ENCODE measurements around the gene PDHX.
A peak's percentile ranks its signal among the peaks of the same experiment; 100 is the strongest.
"Not testable (repeated sequence)": the region's sequence is repeated elsewhere in the genome, so short reads cannot be mapped to it uniquely, and the experiment has no call there.

PDHX gene

DNA sequence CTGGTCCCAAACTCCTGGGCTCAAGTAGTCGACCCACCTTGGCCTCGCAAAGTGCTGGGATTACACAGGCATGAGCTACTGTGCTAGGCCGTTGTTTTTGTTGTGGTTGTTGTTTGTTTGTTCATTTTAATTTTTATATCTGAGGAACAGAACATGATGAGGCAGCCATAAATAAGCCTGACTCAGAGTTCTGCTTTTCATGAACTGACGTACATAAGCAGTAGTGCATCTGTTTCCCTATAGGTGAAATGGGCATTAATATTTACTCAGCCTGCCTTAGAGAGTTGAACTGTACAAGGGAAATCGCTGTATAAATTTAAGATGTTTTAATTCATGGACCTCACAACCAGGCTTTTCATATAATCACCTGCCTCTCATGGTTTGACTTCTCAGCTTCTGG lies 80.5 kb downstream of the PDHX start:
- DNase-seq, result no peak

DNA sequence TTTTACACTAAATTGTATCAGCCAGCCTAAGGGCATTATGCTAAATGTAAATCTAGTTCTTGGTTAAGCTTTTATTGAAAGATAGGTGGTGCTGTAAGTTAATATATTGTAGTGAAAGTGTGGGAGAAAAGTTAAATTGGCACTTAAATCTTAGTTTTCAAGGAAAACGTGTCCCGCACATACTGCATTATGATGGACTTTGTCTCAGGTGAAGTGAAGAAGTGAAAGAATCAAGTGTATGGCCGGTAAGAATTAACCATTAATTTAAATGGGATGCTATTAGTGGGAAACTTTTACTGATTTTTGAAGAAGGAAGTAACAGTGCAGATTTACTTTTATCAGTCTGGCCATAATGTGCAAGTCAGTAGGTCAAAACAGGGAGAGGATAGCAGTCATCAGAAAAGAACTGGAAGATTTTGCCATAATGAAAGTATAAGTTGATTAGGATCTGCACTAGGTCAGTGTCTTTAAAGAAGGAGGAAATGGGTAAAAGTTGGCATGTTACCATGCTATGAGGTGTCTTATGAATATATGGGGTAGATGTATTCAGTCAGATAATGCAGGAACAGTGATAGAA lies 81.6 kb downstream of the PDHX start:
- DNase-seq, result no peak

DNA sequence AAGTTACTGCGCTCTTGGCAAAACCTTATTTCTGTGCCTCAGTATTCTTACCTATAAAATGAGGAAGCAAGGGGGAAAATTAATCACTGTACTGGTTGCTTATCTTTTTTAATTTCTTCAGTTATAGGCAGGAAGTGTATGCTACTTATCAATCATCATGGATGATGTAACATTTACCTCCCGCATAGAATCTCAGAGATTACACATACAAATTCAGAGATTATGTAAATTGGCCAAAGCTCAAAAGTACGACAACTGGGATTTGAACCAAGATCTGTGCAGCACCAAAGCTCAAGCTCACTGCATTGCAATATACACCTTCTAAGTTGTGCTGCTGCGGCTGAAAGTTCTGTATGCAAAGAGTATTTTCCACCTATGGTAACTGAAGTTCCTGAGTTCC lies 83.0 kb downstream of the PDHX start:
- DNase-seq, result no peak

DNA sequence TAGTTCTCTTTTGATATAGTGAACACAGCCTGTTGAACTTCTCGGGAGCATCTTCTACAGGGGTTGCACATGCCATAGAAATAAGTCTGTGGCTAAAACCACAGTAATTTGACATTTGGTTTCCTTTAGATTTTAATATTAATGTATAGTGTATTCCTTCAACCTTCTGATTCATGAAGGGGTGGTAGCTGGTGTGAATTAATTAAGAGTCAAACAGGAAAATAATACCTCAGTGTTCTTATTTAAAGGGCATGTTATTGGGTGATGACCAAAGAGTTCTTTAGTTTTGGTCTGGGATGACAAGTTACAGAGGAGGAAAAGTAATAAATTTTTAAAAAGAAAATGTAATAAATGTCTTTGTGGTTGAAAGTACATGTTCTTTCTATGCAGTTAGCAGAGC lies 86.8 kb downstream of the PDHX start:
- no peak for DNase-seq

DNA sequence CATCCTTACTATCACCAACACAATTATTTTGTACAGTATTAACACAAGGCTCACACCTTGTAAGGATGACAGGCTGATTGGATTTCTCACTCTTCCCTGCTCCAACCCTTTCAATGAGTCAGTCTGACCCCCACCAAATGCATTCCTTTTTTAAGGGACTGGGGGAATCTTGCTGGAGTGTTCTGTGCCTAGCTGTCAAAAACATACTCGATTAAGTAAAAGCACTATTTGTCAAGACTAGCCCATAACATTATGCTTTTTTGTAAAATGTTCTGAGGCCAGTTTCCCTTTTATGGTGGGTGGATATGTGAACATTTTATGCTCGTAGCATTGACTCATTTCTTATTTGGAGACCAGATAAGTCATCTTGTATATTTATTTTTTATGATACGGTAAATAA lies 87.2 kb downstream of the PDHX start:
- DNase-seq, result no peak

DNA sequence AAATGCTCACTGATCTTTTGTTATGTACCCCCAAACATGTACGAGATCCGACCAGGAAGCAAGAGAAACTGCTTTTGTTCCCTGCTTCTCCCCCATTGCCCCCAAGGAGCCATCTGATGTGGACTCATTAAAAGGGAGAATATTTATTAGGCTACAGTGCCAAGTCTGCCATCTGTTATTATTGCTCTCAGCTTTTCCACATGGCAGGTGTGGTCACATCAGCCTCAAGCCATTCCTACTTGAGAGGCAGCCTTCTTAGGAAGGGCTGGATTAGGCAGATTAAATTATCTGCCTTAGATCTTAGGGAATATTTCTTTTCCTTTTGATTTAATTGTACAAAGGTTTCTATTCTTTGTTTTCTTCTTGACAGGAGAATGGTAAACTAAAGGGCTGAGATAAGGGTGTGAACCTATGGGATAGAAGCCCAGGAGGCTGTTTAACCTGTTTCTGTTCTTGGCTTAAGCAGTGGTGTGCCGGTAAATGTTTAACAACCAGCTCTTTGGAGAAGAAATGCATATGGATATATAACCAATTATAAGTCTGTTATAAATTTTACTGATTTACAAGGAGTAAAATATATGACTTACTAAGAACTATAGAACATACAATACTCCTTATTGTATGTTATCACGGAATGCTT lies 88.8 kb downstream of the PDHX start:
- DNase-seq, result no peak

DNA sequence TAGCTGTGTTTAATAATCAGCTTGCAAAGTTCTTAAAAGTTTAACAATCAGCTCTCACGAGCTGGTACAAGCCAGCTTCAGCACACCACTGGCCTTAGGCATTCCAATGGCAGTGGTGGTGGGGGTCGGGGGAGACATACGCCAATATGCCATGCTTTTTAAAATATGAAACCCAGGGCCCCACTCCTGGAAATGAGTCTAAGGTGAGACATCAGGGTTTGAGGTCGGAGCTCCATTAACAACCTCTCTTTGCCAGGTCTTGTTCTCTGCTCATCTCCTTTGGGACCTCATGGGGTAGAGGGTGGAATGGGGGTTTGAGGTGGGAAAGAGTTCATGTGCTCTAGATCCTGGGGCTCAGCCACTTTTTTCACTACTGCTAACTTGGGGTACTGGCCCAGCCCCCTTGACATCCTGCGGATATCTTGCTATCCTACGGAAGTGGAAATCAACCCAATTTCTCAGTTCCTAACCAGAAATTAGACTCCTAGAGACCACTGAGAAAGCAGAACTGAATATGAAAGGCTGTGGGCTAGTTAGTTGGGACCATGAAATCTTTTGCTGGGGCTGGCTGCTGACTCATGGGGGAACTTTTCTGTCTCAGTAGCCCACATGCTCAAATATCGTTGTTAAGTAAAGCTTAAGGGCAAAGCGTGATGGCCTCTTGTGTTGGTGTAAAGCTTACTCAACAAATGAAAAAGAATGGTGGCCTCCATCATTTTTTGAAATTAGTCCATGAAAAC lies 90.1 kb downstream of the PDHX start:
- DNase-seq, result no peak

DNA sequence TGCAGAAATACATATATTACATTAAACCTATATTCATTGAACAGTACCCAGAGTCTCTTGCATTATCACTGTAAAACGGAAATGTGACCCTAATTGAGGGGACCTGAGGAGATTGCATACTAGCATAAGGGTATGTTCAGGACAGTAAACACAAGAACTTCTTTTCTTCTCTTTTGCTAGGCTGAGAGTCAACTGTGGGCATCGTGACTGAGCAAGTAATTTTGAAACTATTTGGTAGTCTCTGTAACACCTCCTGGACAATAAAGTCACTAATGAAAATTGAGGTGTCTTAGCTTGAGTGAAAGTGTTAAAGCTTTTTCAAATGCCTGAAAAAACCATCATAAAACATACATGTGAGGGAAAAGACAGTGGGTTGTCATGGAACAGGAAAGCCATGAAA lies 90.9 kb downstream of the PDHX start:
- no peak for DNase-seq

DNA sequence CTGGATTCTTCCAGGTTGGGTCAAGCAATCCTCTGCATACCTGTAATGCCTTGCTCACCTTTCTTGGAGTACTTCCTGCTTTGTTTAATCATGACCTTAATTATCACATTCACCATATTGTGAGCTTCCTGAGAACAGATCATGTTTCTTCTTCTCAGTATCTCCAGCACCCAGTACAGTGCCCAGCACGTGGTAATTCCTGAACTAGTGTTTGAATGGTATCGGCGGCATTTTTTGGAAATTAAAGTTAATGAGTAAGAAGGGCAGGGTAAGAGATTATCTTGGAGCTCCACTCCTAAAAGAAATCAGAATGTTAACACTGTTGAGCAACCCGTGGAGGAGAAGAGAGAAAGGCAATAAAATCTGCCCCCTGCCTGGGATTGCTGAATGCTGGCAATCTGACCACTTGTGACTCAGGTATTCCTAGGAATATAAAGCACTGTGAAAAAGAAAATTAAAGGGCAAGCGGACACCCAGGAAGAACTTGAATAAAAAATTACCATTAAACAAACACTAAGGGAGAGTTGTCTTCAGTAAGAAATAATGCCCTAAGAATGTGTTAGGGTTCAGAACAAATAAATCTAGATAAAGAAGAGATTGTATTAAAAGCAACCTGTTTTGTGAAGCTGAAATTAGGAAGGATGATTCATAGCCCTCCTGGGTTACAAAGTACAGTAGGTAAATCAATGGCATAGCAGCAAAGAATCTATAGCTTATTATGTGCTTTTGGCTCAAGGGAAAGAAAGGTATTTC lies 92.9 kb downstream of the PDHX start:
- DNase-seq, result peak; percentile 50

DNA sequence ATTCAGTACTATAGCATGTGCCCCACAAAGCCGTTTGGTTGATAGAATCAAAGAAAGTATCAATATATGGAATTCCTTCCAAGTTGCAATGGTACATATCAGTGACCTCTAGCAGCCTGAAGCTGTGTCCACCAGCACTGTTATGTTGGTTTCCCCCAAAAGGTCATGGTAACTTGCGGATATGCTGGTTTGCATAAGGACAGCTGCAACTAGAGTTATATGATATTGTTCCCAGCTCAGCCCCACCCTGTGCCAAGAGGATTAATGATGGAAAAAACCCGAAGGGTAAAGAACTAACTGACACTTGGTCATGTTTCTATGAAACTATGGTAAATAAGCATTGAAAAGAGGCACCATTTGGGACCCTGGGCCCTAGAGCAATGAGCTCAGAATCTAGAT lies 93.5 kb downstream of the PDHX start:
- DNase-seq, result no peak

DNA sequence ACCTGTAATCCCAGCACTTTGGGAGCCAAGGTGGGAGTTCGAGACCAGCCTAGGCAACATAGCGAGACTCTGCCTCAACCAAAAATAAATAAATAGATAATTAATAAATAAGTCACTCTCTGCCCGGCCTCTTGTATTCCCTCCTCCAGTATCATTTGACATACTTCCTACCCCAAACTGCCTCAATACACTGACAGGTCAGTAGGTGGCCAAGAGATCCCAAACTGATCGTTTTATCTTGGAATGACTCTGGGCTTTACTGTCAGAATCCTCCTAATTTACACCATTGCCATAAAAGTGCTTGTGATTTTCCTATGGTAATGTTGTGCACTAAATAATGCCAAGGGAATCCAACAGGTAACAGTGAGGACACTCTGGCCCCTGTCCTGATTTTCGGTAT lies 94.2 kb downstream of the PDHX start:
- DNase-seq, result no peak

DNA sequence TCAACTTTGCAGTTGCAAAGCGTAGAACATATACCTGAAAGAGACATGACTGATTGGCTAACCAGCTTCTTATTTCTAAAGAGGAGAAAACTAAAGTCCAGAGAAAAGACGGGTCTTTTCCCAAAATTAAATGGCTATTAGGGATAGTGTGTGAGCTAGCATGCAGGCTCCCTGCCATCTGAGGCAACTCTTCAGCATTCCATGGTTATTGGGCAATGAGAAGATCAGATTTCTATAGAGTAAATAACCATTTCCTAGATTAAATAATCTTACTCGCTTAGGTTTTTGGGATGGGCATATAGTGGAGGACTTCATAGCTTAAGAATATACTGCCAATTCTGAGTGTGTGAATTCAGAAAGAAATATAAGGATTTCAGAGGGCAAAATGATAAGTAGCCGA lies 95.0 kb downstream of the PDHX start:
- no peak for DNase-seq

DNA sequence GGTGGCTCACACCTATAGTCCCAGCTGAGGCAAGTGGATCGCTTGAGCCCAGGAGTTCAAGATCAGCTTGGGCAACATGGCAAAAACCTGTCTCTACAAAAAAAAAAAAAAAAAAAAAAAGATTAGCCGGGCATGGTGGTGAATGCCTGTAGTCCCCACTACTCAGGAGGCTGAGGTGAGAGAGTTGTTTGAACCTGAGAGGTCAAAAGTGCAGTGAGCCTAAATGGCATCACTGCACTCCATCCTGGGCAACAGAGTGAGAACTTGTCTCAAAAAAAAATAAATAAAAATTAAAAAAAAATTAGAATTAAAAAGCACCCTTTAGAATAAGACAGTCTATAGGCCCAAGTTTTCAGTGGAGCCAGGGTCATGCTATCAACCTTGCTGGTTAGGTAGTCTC lies 95.5 kb downstream of the PDHX start:
- no peak for DNase-seq

DNA sequence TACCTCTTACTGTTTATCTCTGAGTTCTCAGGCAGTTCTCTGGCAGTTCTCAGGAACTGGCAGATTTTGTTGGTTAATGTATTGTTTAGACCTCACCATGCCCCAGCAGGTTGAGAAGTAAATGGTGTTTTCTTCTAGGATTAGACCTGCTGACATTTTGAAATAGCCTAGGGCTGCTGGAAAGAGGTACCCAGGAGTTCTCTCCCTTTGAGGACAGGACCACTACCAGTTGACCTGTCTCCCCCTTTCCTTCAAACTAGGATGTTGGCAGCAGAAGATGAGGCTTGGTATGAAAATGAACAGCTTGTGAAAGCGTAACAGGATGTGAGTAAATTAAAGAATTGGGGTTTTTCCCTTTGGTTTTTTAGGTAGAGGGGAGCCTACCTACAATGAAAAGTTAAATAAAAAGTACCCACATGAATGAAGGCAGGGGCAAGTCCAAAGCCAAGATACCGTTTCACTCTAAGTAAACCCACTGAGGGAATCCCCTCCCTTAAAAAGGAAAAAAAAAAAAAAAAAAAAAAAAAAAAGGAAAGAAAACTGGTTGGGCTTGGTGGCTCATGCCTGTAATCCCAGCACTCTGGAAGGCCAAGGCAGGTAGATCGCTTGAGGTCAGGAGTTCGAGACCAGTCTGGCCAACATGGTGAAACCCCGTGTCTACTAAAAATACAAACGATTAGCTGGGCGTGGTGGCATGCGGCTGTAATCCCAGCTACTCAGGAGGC lies 96.2 kb downstream of the PDHX start:
- DNase-seq, result no peak

DNA sequence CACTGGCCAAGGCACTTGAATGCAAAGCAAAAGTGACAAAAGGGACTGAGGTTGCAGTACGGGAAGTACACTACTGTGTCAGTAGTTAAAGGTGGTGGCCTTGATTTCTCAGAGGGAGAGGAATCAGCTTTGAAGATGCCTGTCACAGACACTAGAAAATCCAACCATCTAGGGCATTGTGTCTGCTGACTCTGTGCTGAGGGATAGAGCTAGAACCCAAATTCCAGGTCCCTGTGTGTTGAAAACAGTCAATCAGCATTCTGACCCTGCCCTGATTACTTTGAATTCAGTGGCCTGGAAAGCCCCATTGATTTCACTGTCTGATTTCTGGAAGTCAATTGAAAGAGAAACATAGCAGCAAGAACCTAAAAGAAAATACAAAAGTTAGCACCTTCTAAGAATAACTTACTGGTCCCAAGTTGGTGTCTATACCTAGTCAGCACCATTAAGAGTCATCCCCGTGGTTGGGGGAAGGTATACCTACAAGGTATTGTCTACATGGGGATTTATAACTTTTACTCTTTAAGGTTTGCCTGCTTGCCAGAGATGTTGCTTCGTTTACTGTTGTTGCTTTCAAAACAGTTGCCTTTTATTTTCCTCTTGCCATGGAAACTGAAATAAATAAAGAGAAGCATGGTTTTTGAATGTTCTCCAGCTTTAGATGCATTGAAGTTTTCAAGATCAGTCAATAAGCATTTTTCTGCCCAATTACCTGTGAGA lies 97.3 kb downstream of the PDHX start:
- no peak for DNase-seq

DNA sequence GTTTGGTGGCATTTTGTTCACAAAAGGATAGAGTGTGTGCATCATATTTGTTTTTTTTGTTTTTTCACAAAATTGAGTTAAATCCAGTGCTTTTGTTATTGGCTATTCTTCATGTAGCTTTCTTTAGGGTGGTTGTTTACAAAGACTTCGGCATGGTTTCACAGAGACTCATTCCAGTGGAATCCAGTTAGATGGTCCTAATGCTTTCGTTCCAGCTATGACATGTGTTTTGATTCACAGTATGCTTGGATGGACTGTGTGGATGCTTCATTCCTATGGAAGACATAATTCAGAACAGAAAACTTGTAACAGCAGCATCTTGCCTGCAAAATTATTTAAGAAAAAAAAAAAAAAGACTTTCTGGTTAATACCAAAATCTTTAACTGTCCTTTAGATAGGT lies 97.9 kb downstream of the PDHX start:
- no peak for DNase-seq

DNA sequence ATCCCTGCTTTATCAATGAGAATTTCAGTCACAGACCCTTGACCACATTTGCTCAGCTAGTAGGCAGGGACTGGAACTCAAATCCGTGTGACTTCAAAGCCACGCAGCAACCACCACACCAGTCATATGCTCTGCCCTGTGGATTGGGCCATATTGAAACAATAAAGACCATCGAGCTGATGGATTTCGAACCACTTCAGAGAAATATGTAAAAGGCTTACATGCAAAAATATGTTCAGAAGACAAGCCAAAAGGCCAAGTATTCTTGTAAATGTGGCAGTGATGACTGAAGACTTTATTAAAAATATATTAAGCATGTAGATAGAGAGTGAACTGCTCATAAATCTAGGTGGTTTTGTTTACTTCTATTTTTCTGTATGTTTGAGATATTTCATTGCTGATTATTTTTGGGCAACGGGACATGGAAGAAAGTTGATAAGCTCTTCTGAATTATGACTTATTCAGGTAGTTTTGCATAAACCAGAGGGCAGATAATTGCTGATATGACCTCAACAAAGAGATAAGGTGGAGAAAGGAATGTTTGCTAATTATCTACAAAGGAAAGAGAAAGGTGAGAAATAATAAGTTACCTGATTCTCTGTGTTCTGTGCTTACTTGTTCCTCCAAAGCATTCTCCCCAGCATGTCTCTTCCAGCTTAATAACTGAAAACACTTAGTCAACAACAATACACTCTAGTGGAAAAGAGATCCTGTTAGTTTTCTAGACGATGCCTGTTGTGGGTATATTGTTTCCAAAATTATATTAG lies 99.4 kb downstream of the PDHX start:
- DNase-seq, result no peak

DNA sequence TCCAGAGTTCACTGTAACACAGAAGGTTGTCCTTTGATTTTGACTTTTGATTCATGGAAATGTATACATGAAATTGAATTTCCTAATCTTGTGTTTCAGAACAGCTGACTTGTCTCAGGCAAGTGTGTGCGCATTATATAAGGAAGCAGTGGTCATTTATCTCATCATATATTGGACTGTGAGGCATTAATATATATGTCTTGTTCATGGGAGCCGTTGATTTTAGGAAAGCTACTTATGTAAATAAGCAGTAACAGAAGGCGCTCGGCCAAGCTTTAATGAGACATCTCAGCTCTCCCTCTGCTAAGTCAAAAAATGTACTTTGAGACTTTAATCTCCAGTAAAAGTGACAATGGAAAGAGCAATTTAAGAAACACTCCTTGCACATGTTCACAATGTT lies 100.5 kb downstream of the PDHX start:
- no peak for DNase-seq

DNA sequence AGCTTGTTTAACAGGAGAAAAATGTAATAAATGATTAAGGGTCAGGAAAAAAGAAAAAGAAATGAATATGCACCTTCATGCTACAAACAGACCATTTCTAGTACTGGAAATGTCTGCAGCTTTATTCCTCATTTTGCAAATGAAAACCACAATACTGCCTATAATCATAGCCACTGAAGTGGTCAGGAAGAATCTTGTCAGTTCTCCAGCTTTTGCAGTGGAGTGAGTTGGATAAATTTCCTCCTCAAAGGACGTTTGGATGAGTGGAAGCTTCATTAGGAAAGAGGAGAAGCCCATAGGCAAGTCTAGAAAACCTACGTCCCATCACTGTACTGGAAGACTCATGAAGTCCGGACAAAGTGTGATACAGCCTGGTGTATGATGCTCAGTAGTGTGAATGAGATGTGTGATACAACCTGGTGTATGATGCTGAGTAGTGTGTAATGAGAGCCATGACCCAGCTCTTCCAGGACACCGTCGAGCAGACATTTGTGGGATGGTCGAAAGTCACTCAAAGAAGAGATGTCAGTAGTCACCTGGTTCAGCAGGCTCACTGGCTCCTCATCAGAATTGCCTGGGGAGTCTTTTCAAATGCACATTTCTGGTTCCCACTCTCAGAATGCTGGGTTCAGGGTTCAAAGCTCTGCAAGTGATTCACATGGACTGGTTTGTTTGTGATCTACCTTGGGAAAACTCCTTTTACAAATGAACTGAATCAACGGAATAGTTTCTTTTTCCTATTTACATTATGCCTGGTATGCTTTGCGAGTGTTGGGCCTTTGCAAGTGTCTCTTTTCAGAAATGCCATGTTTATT lies 101.3 kb downstream of the PDHX start:
- DNase-seq, result no peak

DNA sequence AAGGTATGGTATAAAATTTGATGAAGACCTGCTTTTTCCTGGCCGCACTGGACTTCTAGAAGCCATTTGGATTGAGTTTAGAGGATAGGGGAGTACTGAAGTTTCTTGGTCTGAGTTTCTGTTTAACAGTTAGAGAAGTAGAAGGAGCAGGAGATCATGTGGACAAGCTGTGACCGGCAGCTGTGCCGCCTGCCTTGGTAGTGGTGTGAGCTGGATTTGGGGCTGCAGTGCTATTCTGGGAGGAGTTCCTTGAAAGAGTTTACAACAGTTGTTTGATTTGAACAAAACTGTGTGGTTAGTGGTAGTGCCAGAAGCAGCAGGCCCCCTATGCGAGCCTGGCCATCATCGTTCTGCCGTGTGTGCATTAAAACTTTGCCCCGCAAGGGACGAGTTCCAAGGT lies 105.2 kb downstream of the PDHX start:
- no peak for DNase-seq

DNA sequence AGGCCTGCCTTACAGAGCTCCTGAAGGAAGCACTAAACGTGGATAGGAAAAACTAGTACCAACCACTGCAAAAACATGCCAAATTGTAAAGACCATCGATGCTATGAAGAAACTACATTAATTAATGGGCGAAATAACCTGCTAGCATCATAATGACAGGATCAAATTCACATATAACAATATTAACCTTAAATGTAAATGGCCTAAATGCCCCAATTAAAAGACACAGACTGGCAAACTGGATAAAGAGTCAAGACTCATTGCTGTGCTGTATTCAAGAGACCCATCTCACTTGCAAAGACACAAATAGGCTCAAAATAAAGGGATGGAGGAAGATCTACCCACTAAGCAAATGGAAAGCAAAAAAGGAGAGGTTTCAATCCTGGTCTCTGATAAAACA lies 107.5 kb downstream of the PDHX start:
- DNase-seq, result not testable (repeated sequence)

Measured in T1000 (cell line).